Stimulated activated CD8-positive, alpha-beta memory T cell treated with anti-CD3 and anti-CD28 coated beads, Interleukin-7, amount 100 ng/mL, for 4 hours (primary cell): ENCODE data around the gene ASF1A.
"Not testable (repeated sequence)": the region's sequence is repeated elsewhere in the genome, so short reads cannot be mapped to it uniquely, and the experiment has no call there.

Experiments used
- DNase-seq, 2 donors: peaks; one replicate each; pipeline ENCODE4 v3.0.0-alpha.2; 2020; ENCODE audit warnings: low read depth in 2 of 2

The ASF1A gene

DNA sequence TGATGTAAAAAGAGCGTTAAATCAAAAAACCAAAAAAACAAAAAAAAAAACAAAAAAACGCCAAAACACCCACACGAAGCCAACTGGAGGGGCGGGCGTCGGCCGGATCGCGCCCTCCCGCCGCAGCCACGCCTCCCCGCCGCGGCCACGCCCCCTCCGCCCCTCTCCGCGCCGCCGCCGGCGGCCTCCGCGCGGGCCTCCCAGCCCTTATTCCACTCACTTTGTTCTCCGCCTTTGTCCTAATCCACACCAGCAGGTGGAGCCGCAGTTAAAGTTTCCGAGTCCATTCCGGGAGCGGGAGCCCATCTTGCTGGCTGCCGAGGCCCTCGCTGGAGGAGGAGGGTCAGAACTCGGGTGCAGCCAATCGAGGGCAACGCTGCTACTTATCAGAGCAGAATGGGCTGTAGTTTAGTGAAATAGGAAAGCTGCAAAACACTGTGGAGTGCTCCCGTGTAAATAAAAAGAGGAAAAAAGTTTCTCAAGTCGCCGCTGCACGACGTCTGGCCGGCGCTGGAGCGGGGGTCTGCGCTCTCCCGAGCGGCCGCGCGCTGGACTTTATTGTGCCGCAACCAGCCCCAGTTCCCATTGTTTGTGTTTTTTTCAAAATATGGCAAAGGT, at the start of gene ASF1A:
Gene ASF1A (plus strand): TSS at position 346 of the 618 bp plus-strand sequence. CDS start 262 bp downstream, at position 608.
- peak; percentile 88 to 92 for DNase-seq

DNA sequence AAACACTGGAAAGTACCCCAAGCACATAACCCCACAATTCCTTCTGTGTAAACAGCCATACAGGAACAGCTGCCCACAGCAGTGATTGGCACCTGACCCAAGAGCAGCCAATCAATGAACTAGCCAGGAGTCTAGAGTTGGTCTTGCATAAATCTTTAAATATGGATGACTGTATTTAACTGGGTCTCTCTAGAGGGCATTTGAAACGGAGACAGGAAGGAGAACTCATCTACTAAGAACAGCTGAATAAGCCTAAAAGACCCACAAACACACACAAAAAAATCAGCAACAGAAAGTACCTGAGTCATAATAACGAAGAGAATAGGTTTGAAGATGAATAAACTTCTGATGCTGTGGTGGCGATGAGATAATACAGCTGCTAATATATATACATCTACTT, 49.0 kb upstream of the ASF1A start:
- DNase-seq: no peak

GRCh38 chr6:118853408-118853807, 40.5 kb upstream of the ASF1A start:
- no peak for DNase-seq

- DNase-seq: no peak
Measured at GRCh38 chr6:118856301-118856700, 37.7 kb upstream of the ASF1A start.

- no peak for DNase-seq
Measured at GRCh38 chr6:118859517-118860064, 34.4 kb upstream of the ASF1A start.

DNA sequence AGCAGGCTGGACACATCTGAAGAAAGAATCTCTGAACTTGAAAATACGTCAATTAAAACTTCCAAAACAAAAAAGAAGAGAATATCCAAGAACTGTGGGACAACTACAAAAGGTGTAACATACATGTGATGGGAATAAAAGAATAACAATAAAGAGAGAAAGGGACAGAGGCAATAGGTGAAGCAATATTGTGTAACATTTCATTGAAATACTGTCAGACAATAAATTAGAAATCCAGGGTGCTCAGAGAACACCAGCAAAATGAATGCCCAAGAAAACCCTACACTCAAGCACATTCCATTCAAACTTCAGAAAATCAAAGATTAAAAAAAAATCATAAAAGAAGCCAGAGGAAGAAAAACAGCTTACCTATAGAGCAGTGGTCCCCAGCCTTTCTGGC, 33.6 kb upstream of the ASF1A start:
- DNase-seq: no peak

- no peak for DNase-seq
Measured at GRCh38 chr6:118860880-118861279, 33.1 kb upstream of the ASF1A start.

DNA sequence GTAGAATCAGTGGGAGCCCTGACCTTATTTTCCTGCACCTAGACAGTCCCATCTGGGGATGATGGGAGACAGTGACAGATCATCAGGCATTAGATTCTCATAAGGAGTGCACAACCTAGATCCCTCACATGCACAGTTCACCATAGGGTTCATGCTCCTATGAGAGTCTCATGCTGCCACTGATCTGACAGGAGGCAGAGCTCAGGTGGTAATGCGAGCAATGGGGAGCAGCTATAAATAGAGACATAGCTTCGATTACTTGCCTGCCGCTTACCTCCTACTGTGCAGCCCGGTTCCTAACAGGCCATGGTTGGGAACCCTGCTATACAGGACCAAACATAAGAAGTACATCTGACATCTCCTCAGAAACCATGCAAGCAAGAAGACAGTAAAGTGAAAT, 31.5 kb upstream of the ASF1A start:
- no peak for DNase-seq

GRCh38 chr6:118864341-118865099, 29.4 kb upstream of the ASF1A start:
- DNase-seq: no peak

- no peak for DNase-seq
Measured at GRCh38 chr6:118865100-118865391, 28.9 kb upstream of the ASF1A start.

- no peak for DNase-seq
Measured at GRCh38 chr6:118867181-118867580, 26.8 kb upstream of the ASF1A start.

- not testable (repeated sequence) for DNase-seq
Measured at GRCh38 chr6:118868901-118869300, 25.1 kb upstream of the ASF1A start.

- no peak for DNase-seq
Measured at GRCh38 chr6:118869350-118869749, 24.6 kb upstream of the ASF1A start.

- no peak for DNase-seq
Measured at GRCh38 chr6:118869894-118870589, 23.9 kb upstream of the ASF1A start.

- no peak for DNase-seq
Measured at GRCh38 chr6:118871331-118871730, 22.6 kb upstream of the ASF1A start.

DNA sequence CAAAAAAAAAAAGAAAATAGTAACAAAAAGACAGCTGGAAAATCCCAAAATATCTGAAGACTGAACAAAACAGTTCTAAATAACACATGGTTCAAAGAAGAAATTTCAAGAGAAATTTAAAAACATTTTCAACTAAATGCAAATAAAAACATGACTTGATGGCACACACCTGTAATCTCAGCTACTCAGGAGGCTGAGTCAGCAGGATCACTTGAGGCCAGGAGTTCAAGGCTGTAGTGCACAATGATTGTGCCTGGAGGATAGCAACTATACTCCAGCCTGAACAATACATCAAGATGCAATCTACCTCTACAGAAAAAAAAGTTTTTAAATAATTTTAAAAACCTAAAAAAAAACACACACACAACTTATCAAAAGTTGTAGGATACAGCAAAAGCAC, 21.6 kb upstream of the ASF1A start:
- no peak for DNase-seq

GRCh38 chr6:118872726-118873125, 21.2 kb upstream of the ASF1A start:
- no peak for DNase-seq

DNA sequence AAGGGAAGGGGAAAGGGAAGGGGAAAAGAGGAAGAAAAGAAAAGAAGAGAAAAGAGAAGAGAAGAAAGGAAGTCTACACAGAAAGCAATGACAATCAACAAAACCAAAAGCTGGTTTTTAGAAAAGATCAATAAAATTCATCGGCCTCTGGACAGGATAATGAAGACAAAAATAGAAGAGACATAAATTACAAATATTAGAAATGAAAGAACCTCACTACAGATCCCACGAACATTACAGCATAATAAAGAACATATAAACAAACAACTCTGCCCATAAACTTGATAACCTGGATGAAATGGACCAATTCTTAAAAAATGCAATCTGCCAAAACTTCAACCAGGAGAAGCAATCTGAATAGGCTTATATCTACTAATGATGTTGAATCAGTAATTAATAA, 20.7 kb upstream of the ASF1A start:
- DNase-seq: no peak

GRCh38 chr6:118875672-118876071, 18.3 kb upstream of the ASF1A start:
- no peak for DNase-seq

DNA sequence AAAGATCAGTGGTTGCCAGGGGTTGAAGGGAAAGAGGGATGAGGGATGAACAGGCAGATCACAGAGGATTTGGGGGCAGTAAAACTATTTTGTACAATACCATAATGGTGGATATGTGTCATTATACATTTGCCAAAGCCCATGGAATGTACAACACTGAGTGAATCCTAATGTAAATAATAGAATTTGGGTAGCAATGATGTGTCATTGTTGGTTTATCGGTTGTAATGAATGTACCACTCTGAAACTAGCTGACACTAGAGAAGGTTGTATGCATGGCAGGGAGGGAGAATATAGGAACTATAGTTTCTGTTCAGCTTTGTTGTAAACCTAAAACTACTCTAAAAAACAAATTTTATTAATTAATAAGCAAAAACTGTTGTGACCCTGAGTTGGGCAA, 17.8 kb upstream of the ASF1A start:
- no peak for DNase-seq

GRCh38 chr6:118876814-118877213, 17.1 kb upstream of the ASF1A start:
- DNase-seq: no peak

- no peak for DNase-seq
Measured at GRCh38 chr6:118877806-118878205, 16.1 kb upstream of the ASF1A start.
